GM19397 (cell line): ENCODE data around the gene CREB1.

Source experiments
- ATAC-seq: cut with Tn5 transposase; IDR thresholded peaks from one replicate; pipeline ENCODE4 v1.9.1; 2021; ENCODE audit warnings: mild to moderate bottlenecking, moderate library complexity; ENCODE audit not compliant: unreplicated experiment

The CREB1 gene

GRCh38 chr2:207503234-207503633 is 26.5 kb upstream of the CREB1 start:
- ATAC-seq, result peak; percentile 60

DNA sequence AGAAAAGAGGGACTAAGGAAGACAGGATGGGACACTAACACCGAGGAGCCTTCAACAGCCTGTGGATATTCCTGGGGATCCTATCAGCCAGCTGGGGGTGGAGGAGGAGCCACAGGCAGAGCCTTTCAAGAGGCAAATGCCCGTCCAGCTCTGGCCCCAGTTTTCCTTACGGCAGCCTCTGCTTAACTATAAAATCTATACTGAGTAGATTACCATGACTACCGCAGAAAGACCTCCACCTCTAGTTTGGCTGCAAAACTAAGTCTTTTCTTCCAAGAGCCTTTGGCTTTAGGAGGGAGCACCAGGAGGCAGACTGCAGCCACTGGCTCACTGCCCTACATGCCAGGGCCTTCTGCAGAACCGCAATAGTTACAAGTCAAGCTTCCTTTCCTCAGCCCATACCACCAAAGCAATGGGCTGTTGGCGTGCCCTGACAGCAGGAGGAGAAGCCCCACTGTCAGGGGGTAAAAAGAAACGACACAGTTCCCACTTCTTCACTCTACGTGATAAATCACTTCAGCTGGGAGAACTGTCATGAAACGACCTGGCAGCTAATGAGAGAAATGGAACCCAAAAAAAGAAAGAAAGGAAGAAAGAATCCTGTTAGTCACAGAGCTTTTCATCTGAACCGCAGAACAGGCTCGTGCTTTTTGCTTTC is 25.1 kb upstream of the CREB1 start:
- ATAC-seq, result no peak

DNA sequence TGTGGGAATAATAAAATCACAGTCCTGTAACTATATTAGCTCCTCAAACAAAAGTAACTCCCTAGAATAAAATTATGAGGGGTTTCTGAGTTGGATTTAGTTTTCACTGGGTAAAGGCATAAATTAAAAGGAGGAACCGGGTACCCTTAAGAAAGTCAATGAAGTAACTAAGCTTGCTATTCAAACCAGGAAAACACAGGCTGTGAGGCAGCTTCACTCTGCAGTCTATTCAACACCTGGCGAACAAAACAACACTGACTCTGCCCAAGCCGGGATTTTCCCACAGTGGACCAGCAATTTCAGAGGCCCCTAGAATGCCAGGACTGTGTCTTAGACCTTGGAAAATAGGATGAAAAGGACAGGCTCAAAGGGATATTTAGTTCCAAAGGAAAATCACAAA is 24.6 kb upstream of the CREB1 start:
- no peak for ATAC-seq

- ATAC-seq, result no peak
Observed at GRCh38 chr2:207505728-207506127, 24.0 kb upstream of the CREB1 start.

DNA sequence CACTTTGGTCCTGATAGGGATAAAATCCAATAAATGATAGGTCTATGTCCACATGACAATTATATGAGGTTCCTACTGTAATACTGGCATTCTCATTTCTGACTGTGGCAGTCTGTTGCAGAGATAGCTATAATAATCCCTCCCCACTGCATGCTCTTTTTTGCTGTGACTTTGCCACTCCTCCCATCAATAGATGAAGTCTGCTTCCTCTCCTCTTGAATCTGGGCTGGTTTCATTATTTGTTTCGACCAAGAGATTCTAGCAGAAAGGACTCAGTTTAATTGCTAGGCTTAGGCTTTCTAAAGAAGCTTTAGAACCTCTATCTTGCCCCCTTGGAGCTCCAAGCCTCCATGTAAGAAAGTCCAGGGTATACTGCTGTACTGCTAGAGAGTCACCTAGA is 23.3 kb upstream of the CREB1 start:
- ATAC-seq, result no peak

DNA sequence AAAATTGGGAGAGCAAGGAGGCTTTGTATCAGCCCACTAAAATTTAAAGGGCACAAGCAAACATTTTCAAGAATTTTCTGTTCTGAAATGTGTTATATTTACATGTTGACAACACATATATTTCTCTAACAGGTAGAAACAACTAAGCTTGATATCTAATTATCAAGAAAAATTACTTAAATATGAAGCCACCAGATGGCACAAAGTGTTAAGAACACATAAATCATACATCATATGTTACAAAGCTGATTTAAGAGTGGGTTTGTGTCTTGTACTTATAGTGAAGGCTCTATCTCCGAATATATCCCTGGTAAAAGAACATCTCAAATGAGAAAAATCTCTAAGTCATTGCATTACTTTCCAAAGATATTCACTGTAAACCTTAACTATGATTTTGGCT is 19.6 kb upstream of the CREB1 start:
- no peak for ATAC-seq

DNA sequence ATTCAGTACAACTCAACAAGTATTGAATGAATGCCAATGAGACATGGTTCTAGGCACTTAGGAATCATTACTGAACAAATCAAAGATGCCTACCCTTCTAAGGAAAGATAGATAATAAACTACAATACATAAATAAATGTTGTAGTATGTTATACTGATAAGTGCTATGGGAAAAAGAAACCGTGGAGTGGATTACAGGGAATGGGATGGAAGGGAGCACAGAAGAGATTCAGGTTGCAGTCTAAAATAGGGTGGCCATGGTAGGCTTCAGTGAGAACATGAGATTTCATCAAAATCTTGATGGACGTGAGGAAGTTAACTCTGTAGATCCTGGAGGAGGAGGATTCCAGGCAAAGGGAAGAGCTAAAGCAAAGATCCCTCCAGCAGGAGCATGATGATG is 17.9 kb upstream of the CREB1 start:
- ATAC-seq, result no peak

GRCh38 chr2:207512356-207512755 is 17.4 kb upstream of the CREB1 start:
- ATAC-seq, result no peak

DNA sequence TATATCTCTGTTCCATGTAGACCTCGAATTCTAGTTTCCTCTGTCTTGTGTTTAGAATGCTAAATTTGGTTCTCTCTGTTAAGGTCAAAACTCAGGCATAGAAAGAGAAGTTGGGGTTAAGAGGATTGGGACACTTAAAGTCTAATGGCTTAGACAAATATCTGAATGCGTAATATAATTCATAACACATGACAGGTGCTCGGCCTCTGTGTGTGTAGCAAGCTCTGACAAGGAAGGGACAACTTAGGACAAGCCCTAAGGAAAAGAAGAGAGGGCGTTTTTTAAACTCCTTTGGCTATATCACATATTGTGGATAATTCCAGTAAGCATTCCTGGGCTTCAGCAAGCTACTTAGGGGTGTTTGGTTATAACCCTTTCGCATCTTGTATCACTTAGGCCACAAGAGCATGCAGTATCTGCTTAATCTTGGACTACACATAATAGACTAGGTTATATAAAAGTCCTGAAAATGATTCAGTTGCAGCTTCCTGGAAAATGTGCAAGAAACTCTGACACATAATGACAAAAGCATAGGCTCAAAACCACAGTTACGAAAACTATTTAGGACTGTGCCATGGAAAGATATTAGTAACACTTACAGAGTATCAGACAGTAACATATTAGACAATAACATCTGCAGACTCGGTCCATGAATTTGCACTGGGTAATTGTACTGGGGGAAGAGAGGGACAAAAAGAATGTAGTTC is 16.1 kb upstream of the CREB1 start:
- no peak for ATAC-seq

DNA sequence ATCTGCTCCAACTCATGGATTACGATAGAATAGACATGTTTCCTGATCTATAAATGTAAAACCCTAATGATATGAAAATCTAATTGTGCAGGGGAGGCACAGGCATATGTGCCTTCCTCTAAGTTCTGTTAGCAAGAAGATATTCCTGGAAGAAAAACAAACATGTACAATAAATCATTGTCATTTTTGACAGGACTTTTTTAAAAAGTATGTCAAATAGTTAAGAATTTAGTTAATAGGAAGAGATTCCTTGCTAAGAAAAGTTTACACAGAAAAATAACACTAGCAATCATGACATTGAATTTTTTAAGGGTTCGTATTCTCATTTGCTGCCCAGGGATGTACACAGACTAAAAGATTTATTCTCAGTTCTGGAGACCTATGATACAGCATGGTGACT is 15.3 kb upstream of the CREB1 start:
- ATAC-seq, result no peak

- no peak for ATAC-seq
Observed at GRCh38 chr2:207515671-207516070, 14.1 kb upstream of the CREB1 start.

GRCh38 chr2:207516206-207516605 is 13.6 kb upstream of the CREB1 start:
- ATAC-seq, result no peak

DNA sequence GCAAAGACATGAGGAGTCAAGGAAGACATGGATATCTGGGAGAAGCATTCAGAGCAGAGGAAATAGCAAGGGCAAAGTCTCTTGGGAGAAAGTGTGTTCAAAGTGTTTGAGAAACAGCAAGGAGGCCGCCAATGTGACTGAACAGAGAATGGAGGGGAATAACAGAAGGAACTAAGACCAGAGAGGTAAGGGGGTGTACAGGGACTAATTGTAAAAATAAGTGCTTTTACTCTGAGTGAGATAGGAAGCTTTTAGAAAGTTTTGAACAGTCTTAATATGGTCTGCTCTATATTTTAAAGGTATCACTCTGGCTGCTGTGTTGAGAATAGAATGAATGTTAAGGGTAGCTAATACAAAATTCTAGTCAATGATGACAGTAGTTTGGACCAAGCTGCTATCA is 6.8 kb upstream of the CREB1 start:
- no peak for ATAC-seq

DNA sequence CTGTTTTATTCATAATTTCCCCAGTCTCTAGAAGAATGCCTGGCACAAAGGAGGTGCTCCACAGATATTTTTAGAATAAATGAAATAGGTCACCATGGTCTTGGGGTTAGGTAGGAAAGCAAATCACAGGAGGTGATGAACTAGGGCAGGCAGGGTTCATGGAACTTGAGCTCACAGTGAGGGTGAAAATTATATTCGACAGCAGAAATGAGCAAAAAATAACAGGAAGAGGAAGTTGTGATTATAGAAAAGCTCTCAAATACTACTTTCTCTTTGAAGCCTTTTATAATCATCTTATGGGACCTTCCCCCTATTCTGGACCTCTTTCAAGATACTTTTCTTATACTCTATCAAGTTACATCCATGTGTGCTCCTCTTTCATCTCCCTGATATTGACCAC is 4.5 kb upstream of the CREB1 start:
- ATAC-seq, result no peak

GRCh38 chr2:207528980-207529329 is 807 bp upstream of the CREB1 start:
- peak; percentile 15 for ATAC-seq

DNA sequence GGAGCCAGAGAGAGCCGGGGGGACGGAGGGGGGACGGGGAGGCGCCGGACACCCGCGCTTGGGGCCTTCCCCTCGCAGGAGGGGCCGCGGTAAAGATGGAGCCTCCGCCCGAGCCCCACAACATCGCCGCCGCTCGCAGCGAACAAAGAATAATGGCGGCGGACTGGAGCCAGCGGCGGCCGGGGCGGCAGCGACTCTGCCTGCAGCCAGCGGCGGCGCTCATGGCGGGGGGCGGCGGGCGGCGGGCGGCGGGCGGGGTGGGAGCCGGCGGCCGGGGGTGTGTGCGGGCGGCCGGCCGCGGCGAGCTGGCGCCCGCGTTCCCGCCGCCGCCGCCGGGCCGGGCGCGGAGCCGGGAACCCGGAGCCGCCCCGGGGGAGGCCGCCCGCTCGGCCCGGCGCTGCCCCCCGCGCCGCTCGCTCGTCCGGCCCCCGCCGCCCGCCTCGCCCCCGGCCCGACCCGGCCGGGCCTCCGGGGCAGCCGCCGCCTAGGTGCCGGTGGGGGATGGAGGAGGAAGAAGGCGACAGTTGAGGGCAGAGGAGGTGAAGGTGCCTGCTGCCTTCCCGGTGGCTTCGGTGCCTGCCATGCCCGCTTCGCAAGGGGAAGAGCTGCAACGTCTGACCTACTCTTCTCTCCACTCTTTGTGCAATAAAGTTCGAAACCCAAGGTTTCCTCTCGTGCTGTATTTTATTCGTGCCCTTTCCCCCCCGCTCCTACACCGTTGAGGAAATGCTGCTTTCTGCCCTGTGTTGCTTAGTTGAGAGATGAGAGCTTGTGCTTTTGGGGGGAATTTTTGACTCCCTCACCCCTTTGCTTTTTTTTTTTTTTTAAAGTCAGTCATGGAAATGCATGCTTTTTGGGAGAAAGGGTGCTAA is 634 bp downstream of the CREB1 start:
- peak; percentile 7 for ATAC-seq

DNA sequence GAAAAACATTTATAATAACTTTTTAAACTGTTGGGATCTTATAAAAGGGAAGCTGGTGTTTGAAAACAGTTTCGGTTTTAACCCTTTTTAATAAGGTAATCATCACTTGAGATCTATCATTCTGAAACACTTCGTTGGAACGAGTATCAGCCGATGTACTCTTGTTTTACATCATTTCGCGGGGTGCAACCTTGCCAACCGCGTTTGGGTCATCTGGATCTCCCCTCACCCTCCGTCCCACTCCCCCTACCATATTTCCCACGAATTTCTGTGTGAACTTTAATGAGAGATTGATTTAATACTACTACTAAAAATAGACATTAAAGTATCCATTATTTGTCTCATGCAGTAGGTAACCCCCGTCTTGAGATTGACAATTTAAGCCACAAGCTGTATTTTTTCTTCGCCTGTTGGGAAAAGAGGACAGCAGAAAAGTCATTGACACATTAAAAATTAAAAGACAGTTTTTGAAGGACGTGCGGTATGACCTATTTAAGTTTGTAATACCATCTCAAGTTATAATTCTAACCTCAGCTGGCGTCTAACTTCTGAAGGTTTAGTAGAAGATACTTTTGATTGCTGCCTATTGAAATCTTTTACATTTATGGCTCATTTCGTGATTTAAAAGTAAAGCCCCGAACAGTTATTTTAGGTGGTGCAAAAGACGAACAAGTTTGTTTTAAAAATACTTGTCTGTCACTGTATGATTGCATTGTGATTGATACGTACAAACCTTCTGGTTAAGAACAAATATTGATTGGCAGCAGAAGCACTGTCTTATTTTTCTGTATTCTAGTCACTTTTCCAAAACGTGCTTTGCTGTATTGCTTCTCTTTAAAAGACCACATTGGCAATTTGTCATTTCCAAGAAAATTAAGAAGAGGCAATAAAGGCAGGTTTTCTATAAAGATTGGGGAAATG is 1.5 kb downstream of the CREB1 start:
- ATAC-seq, result no peak

DNA sequence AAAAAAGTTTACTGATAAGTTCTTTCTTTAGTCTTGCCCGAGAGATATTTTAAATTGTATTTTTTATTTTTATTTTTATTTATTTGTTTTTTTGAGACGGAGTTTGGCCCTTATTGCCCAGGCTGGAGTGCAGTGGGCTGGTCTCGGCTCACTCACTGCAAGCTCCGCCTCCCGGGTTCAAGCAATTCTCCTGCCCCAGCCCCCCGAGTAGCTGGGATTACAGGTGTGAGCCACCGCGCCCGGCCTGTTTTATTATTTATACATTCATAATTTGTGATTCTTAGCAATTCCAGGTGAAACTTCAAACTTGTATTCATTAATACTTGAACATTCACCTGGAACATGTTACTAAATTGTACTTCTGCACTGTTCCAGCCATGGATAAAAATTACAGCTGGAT is 2.9 kb downstream of the CREB1 start:
- ATAC-seq, result no peak

DNA sequence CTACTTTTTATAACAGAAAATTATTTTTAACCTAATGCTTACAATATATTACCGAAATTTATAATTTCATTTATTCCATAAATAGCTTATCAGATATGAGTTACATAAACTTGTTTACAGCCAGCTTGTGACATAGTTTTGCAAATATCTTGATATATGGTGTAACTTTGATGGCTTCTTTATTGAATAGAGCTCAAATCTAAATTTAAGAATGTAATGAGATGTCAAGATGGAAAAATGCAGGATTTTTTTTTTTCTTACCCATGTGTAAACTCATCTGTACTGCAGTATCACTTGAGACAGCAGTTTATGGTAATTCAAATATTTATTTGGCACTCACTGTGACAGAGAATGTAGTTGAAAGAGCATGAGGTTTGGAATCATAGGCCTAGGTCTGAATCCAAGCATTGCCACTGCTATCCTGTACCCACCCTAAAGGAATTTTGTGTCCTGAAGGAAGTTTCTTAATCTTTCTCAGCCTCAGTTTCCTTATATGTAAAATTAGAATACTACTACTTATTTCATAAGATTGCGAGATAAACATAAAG is 3.8 kb downstream of the CREB1 start:
- no peak for ATAC-seq

DNA sequence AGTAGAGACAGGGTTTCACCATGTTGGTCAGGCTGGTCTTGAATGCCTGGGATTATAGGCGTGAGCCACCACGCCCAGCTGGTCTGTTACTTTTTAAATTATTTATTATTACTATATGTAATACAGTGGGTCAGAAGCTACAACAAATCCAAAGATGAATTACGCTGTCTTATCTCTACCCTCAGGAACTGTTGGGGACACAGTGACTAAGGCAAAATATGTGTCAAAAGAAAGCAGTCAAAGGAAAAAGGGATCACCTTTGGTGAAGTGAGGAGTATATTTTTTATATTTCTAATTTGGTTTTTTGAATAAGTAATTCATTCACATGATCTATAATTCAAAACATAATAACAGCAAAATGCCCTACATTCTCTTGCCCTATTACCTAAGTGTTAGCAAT is 4.7 kb downstream of the CREB1 start:
- ATAC-seq, result no peak

DNA sequence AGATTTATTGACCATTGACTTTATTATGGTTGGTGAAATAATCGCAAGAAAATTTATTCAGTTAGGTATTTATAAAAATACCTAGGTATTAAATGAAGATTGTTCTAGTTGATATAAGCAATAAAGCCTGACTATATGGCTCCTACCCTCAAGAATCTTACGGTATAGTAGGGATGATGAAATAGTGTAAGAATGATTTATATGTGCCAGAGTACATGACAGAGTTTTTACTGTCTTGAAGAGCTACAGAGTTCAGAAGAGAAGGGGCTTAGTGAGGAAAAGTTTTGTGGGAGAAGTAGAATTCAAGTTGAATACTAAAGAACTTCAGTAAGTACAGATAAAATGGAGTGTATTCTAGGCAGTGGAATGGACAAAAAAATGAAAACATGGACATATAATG is 9.7 kb downstream of the CREB1 start:
- no peak for ATAC-seq
